Ovary (tissue), 3 donors: ENCODE results near the gene ANK3.

ENCODE experiments used
- CTCF ChIP-seq, 3 donors: fragments of 450-650 bp in 2 of 3; fragments of 200-600 bp in 1 of 3; IDR thresholded peaks; one replicate each; pipeline versions ENCODE4 v1.5.1 to v1.8.0; 2016 to 2022; ENCODE audit warnings: antibody characterized with exemption in 3 of 3, mild to moderate bottlenecking in 1 of 3
- EP300 ChIP-seq: sonication (generic); formaldehyde crosslinking; IDR thresholded peaks from one replicate; pipeline ENCODE4 v1.6.1; 2017; ENCODE audit warnings: antibody characterized with exemption
- donor health status: DM: no; HTN: no; CAD: no.

GRCh38 chr10:60212195-60212594 is 177.5 kb downstream of the ANK3 start:
- TF ChIP-seq EP300 (no peak), CTCF (IDR thresholded peaks at IDR 0.05) (no peak)
